VCaP (cell line): ENCODE results near the gene CIB2.
A peak's percentile ranks its signal among the peaks of the same experiment; 100 is the strongest.

Experiments used
- H3K27ac ChIP-seq: fragments of 450-650 bp; 2 replicates; pipeline ENCODE4 v1.5.1; 2017
- TF ChIP-seq, protein P1 (sequence below): fragments of 450-650 bp; conservative IDR thresholded peaks from 2 replicates; pipeline ENCODE4 v1.5.1; 2017; ENCODE audit warnings: mild to moderate bottlenecking, moderate library complexity

CIB2 gene

DNA sequence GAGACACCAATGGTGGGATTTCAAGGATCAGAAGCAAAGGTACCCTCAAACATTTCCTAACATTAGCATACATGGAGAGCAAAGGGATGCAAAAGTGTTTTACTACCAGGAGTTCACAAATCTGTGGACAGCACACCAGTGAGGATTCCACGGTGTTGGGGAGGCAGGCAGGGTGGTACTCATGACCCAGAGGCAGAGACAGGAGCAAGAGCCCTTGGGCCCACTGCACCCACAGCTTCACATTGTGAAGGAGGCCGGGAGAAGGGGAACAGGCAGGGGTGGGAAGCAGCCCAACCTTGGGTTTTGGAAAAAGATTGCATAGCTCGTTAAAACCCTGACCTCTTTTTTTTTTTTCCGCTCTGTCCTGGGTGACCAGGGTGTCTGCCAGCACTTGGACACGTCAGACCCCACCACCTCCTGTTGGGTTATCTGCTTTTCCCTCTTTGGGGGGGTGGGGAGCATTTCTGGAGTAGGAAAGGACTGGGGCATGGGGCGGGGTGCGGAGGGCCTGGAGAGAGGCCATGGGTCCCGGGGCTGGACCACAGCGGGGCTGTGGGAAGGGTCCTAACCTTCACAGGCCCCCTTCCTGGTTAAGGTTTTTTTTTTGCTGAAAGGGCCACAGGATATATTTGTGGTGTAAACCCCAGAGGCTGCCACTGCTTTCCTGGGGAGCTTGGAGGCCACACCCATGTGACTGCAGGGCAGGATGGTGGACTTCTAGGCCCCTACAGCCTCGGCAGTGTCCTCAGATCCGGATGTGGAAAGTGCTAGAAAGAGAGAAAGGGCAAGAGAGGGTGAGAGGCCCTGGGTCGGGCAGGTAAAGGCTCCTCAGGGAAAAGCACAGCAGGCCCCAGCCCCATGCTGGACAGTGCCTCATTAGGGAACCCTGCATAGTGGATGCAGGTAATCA is 26.4 kb downstream of the CIB2 start:
- no peak overlapping the region for H3K27ac ChIP-seq
- TF ChIP-seq, protein P1, sequence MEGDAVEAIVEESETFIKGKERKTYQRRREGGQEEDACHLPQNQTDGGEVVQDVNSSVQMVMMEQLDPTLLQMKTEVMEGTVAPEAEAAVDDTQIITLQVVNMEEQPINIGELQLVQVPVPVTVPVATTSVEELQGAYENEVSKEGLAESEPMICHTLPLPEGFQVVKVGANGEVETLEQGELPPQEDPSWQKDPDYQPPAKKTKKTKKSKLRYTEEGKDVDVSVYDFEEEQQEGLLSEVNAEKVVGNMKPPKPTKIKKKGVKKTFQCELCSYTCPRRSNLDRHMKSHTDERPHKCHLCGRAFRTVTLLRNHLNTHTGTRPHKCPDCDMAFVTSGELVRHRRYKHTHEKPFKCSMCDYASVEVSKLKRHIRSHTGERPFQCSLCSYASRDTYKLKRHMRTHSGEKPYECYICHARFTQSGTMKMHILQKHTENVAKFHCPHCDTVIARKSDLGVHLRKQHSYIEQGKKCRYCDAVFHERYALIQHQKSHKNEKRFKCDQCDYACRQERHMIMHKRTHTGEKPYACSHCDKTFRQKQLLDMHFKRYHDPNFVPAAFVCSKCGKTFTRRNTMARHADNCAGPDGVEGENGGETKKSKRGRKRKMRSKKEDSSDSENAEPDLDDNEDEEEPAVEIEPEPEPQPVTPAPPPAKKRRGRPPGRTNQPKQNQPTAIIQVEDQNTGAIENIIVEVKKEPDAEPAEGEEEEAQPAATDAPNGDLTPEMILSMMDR, result no peak

DNA sequence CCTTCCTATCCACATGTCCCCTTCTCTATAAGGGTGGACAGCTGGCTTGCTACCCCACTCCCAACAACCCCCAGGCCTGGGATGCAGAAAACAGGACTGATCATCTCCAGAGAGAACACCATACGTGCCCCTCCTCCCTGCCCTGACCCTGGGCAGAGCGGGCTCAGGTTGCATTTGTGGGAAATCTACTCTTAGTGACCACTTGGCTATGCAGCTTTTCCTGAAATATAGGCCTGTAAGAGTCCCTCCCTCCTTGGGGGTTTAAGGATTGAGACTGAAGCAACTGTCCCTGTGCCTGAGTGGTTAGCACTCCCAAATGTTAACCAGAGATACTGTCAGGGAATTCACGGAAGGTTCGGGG is 27.1 kb downstream of the CIB2 start:
- TF ChIP-seq, protein P1, result no peak
- no peak overlapping the region for H3K27ac ChIP-seq

DNA sequence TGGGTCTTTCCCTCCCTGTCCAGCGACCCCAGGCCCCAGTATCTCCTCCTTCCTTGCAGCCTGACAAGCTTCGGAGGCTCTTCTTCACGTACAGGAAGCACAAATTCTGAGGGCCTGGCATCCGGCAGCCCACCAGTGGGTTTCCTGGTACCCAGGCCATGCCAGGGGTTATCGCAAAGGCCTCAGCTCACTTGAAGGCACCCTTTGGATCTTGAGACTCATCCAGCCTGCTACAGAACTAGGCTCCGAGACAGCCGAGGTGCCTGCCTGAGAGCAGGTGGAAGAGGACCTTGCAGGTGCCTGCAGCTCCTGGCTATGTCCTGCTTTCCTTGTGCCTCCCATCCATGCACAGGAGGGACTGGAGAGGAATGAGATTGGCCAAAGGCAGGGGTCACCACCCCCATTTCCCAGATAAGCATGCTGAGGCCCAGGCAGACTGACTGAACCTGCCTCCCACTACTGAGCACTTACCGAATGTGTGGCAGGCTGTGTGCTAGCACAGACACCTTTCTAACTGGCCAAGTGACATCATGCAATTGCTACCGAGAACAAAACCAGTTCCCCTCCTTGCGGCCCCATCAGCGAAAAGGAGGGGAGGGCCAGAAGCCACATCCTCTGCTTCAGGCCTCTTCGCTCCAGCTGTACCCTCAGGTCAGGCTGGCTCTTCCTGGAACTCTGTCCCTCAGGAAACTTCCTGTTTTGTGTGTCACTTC is 27.7 kb downstream of the CIB2 start:
- H3K27ac ChIP-seq, result no peak overlapping the region

DNA sequence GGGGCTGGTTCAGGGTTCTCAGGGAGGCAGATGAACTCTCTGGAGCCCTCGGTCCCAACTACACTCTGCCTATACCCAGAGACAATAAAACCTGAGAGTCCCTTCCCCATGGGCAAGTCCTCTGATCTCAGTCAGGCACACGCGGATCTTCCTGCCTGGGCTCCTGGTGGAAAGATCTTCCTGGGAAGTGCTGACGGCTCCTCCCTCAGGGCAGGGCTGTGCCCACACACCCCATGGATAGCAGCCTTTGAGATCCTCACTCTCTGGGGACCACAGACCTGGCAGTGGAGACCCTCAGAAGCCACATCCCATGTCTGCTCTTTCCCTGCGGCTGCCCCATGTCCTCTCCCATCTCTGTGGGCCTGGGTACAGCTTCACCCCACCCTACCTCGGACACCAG is 28.5 kb downstream of the CIB2 start:
- no peak overlapping the region for H3K27ac ChIP-seq

More for the DNA sequence above, 27.7 kb downstream of the CIB2 start:
- TF ChIP-seq, protein P1, result no peak

DNA sequence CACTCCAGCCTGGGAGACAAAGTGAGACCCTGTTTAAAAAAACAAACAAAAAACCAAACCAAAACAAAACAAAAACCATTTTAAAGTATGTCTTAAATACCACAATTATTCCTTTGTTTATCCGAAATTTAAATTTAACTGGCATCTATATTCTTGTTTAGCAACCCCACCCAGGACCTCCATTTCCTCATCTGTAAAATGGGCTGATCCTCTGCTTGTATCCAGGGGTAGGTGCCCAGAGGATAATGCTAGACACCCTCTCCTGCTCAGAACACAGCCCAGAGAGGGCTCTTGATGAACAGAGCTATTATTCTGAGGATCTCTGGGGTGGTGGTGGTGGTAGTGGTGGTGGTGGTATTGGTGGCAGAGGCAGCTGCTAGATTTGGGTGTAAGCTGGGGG is 29.0 kb downstream of the CIB2 start:
- no peak overlapping the region for H3K27ac ChIP-seq
- TF ChIP-seq, protein P1, result no peak

More for the DNA sequence above, 28.5 kb downstream of the CIB2 start:
- TF ChIP-seq, protein P1, result no peak

DNA sequence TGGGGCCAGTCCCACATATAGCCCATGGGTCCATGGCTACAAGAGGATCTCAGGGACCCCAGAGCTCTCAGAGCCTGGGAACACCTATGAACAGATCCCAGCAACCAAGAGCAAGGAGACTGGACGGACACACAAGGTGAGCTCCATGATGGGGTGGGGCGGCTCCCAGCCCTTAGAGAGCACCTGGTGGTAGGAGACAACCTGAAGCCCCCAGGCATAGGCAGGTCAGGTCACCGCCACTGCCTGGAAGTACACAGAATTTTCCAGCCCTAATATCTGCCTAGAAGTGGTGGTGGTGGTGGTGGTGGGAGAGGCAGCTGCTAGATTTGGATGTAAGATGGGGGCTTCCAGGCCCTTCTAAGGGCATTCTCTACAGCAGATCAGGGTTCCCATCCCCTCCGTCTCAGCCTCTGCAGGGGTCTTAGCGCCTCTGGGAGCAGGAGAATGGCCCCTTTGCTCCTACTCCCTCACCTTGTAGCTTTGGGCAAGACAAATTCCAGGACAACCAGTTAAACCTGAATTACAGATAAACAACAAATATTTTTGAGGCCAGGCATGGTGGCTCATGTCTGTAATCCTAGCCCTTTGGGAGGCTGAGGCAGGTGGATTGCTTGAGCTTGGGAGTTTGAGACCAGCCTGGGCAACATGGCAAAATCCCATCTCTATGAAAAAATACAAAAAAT is 29.7 kb downstream of the CIB2 start:
- TF ChIP-seq, protein P1, result no peak
- peak overlapping the region; percentile 10; the same call in 1 of the 2 replicates for H3K27ac ChIP-seq

DNA sequence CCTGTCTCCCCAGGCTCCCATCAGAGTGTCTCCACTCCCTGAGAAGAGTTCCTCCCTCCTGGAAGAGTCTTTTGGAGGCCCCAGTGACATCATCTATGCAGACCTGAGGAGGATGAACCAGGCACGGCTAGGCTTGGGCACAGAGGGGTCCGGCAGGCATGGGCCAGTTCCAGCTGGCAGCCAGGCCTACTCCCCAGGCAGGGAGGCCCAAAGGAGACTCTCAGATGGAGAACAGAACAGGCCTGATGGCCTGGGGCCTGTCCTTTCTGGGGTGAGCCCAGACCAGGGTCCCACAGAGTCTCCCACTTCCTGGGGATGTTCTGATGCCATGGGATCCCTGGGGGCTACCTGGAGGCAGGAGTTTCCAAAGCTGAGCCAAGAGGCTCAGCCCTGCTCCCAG is 30.4 kb downstream of the CIB2 start:
- peak overlapping the region; percentile 10; the same call in 1 of the 2 replicates for H3K27ac ChIP-seq

More for the DNA sequence above, 30.4 kb downstream of the CIB2 start:
- TF ChIP-seq, protein P1, result no peak
